ENCODE results near the gene SF3B6.

- no peak for TF ChIP-seq CTCF (IDR thresholded peaks at IDR 0.05; ENCODE audit: extremely low read depth in 1 of 2, insufficient read depth in 1 of 2, low read depth in 1 of 2, low read length in 2 of 2)
- TF ChIP-seq MAX (IDR thresholded peaks at IDR 0.05; ENCODE audit: insufficient read depth, insufficient read length), result no peak
Observed at GRCh38 chr2:24051833-24052232, 24.3 kb downstream of the SF3B6 start.

All from endothelial cell of umbilical vein (primary cell).